ENCODE measurements around the gene SLC6A19.

SLC6A19 gene

GRCh38 chr5:1180841-1181271 lies 20.5 kb upstream of the SLC6A19 start:
- DNase-seq (ENCODE audit: low read depth in 3 of 3) = no peak

- DNase-seq (ENCODE audit: low read depth in 3 of 3) = no peak
These were observed 19.7 kb upstream of the SLC6A19 start for GRCh38 chr5:1181451-1182359.

GRCh38 chr5:1182360-1182632 lies 19.1 kb upstream of the SLC6A19 start:
- no peak for DNase-seq (ENCODE audit: low read depth in 3 of 3)

- no peak for DNase-seq (ENCODE audit: low read depth in 3 of 3)
These were observed 18.6 kb upstream of the SLC6A19 start for GRCh38 chr5:1182633-1183423.

GRCh38 chr5:1183424-1184162 lies 17.8 kb upstream of the SLC6A19 start:
- DNase-seq (ENCODE audit: low read depth in 3 of 3) = no peak

GRCh38 chr5:1184163-1184470 lies 17.3 kb upstream of the SLC6A19 start:
- no peak for DNase-seq (ENCODE audit: low read depth in 3 of 3)

GRCh38 chr5:1184481-1184880 lies 16.9 kb upstream of the SLC6A19 start:
- no peak for DNase-seq (ENCODE audit: low read depth in 3 of 3)

- no peak for DNase-seq (ENCODE audit: low read depth in 3 of 3)
These were observed 16.3 kb upstream of the SLC6A19 start for GRCh38 chr5:1185038-1185627.

- DNase-seq (ENCODE audit: low read depth in 3 of 3) = no peak
These were observed 15.6 kb upstream of the SLC6A19 start for GRCh38 chr5:1185629-1186350.

GRCh38 chr5:1186351-1187233 lies 14.8 kb upstream of the SLC6A19 start:
- no peak for DNase-seq (ENCODE audit: low read depth in 3 of 3)

GRCh38 chr5:1187234-1187949 lies 14.0 kb upstream of the SLC6A19 start:
- DNase-seq (ENCODE audit: low read depth in 3 of 3) = no peak

- no peak for DNase-seq (ENCODE audit: low read depth in 3 of 3)
These were observed 13.5 kb upstream of the SLC6A19 start for GRCh38 chr5:1187950-1188334.

GRCh38 chr5:1188464-1188863 lies 12.9 kb upstream of the SLC6A19 start:
- DNase-seq (ENCODE audit: low read depth in 3 of 3) = no peak

- DNase-seq (ENCODE audit: low read depth in 3 of 3) = no peak
These were observed 12.1 kb upstream of the SLC6A19 start for GRCh38 chr5:1189269-1189668.

GRCh38 chr5:1190278-1190677 lies 11.1 kb upstream of the SLC6A19 start:
- no peak for DNase-seq (ENCODE audit: low read depth in 3 of 3)

GRCh38 chr5:1190837-1191239 lies 10.6 kb upstream of the SLC6A19 start:
- no peak for DNase-seq (ENCODE audit: low read depth in 3 of 3)

GRCh38 chr5:1192971-1193590 lies 8.3 kb upstream of the SLC6A19 start:
- no peak for DNase-seq (ENCODE audit: low read depth in 3 of 3)

- DNase-seq (ENCODE audit: low read depth in 3 of 3) = no peak
These were observed 7.8 kb upstream of the SLC6A19 start for GRCh38 chr5:1193591-1193985.

- DNase-seq (ENCODE audit: low read depth in 3 of 3) = no peak
These were observed 7.0 kb upstream of the SLC6A19 start for GRCh38 chr5:1194378-1194777.
